ENCODE measurements around the gene SLC66A1. TPM values are rescaled to one million over a fixed set of nuclear protein-coding genes. Genes with fewer than 3 reads are reported as not detected.

Gene SLC66A1
- total and polyA plus RNA-seq, 9 of the 15 experiments (the other 6 are each of a cell fraction or from before 2014, with no cell fraction given): 1.2 to 40.8 (median 18.6) TPM

DNA sequence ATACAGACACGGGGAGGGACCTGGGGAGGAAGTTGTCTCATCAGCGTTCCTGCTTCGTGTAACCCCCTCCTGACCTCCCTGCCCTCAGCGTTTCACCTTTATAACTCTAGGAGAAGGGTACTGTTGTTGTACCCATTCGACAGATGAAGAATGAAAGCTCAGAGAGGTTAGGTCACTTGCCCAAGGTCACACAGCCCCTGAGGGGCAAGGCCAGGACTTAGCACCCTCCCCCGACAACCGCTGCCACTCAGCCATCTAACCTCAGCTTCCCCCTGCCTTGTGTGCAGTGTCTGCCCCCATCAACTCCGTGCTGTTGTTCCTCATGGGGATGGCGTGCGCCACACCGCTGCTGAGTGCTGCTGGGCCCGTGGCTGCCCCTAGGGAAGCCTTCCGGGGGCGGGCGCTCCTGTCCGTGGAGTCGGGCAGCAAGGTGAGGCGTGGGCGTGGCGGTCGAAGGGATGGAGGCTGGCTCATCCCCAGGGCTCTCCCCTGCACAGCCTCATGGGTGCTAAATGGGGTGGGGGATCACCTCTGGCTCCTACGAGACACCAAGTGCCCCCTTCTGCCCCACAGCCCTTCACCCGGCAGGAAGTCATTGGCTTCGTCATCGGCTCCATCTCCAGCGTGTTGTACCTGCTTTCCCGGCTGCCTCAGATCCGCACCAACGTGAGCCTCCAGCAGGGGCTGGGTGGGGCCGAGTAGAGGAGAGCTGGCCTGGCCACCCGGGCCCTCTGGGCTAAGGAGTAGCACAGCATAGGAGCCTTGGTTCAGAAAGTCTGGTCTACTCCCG is 14.0 kb downstream of the SLC66A1 start (continued):
- TF ChIP-seq, protein P1, sequence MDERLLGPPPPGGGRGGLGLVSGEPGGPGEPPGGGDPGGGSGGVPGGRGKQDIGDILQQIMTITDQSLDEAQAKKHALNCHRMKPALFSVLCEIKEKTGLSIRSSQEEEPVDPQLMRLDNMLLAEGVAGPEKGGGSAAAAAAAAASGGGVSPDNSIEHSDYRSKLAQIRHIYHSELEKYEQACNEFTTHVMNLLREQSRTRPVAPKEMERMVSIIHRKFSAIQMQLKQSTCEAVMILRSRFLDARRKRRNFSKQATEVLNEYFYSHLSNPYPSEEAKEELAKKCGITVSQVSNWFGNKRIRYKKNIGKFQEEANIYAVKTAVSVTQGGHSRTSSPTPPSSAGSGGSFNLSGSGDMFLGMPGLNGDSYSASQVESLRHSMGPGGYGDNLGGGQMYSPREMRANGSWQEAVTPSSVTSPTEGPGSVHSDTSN (CRISPR knock-in tag; IDR thresholded peaks at IDR 0.05; ENCODE audit: low read depth): no peak
- TF ChIP-seq, protein P1 (tag; conservative IDR thresholded peaks at IDR 0.05; ENCODE audit: low read depth): no peak
- TF ChIP-seq, protein P2, sequence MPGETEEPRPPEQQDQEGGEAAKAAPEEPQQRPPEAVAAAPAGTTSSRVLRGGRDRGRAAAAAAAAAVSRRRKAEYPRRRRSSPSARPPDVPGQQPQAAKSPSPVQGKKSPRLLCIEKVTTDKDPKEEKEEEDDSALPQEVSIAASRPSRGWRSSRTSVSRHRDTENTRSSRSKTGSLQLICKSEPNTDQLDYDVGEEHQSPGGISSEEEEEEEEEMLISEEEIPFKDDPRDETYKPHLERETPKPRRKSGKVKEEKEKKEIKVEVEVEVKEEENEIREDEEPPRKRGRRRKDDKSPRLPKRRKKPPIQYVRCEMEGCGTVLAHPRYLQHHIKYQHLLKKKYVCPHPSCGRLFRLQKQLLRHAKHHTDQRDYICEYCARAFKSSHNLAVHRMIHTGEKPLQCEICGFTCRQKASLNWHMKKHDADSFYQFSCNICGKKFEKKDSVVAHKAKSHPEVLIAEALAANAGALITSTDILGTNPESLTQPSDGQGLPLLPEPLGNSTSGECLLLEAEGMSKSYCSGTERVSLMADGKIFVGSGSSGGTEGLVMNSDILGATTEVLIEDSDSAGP (CRISPR knock-in tag; IDR thresholded peaks at IDR 0.05): 0 out of 2 replicates have a peak, but pooled peaks have one; percentile 52
- TF ChIP-seq HNRNPH1 (optimal IDR thresholded peaks at IDR 0.05; ENCODE audit: low read depth, low read length) (no peak), ESRRB (CRISPR knock-in tag; IDR thresholded peaks at IDR 0.05; ENCODE audit: borderline replicate concordance) (no peak), BCOR (IDR thresholded peaks at IDR 0.05) (peak; percentile 97), KLF10 (CRISPR knock-in tag; IDR thresholded peaks at IDR 0.05) (no peak), SRF (CRISPR knock-in tag; IDR thresholded peaks at IDR 0.05) (no peak), ZNF76 (CRISPR knock-in tag; IDR thresholded peaks at IDR 0.05; ENCODE audit: borderline replicate concordance) (no peak), KDM5B (IDR thresholded peaks at IDR 0.05; ENCODE audit: insufficient replicate concordance, low read depth, low read length) (no peak)
- TF ChIP-seq, protein P3, sequence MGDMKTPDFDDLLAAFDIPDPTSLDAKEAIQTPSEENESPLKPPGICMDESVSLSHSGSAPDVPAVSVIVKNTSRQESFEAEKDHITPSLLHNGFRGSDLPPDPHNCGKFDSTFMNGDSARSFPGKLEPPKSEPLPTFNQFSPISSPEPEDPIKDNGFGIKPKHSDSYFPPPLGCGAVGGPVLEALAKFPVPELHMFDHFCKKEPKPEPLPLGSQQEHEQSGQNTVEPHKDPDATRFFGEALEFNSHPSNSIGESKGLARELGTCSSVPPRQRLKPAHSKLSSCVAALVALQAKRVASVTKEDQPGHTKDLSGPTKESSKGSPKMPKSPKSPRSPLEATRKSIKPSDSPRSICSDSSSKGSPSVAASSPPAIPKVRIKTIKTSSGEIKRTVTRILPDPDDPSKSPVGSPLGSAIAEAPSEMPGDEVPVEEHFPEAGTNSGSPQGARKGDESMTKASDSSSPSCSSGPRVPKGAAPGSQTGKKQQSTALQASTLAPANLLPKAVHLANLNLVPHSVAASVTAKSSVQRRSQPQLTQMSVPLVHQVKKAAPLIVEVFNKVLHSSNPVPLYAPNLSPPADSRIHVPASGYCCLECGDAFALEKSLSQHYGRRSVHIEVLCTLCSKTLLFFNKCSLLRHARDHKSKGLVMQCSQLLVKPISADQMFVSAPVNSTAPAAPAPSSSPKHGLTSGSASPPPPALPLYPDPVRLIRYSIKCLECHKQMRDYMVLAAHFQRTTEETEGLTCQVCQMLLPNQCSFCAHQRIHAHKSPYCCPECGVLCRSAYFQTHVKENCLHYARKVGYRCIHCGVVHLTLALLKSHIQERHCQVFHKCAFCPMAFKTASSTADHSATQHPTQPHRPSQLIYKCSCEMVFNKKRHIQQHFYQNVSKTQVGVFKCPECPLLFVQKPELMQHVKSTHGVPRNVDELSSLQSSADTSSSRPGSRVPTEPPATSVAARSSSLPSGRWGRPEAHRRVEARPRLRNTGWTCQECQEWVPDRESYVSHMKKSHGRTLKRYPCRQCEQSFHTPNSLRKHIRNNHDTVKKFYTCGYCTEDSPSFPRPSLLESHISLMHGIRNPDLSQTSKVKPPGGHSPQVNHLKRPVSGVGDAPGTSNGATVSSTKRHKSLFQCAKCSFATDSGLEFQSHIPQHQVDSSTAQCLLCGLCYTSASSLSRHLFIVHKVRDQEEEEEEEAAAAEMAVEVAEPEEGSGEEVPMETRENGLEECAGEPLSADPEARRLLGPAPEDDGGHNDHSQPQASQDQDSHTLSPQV (IDR thresholded peaks at IDR 0.05): no peak

All from K562 (cell line).